GM18508 (cell line): ENCODE measurements around the gene SLC4A3.
A peak's percentile ranks its signal among the peaks of the same experiment; 100 is the strongest.
"Not testable (repeated sequence)": the region's sequence is repeated elsewhere in the genome, so short reads cannot be mapped to it uniquely, and the experiment has no call there.

Source experiments
- ATAC-seq: cut with Tn5 transposase; IDR thresholded peaks from one replicate; pipeline ENCODE4 v1.9.1; 2021; ENCODE audit warnings: moderate number of reproducible peaks; ENCODE audit not compliant: insufficient read depth, unreplicated experiment

SLC4A3 gene

GRCh38 chr2:219670386-219670785, 43.0 kb downstream of the SLC4A3 start:
- no peak for ATAC-seq

GRCh38 chr2:219671279-219671678, 43.8 kb downstream of the SLC4A3 start:
- no peak for ATAC-seq

GRCh38 chr2:219672406-219672805, 45.0 kb downstream of the SLC4A3 start:
- ATAC-seq = no peak

- ATAC-seq = no peak
Observed at GRCh38 chr2:219675221-219675620, 47.8 kb downstream of the SLC4A3 start.

- ATAC-seq = no peak
Observed at GRCh38 chr2:219676586-219676985, 49.2 kb downstream of the SLC4A3 start.

- no peak for ATAC-seq
Observed at GRCh38 chr2:219679041-219679440, 51.6 kb downstream of the SLC4A3 start.

GRCh38 chr2:219679571-219679970, 52.1 kb downstream of the SLC4A3 start:
- ATAC-seq = no peak

- ATAC-seq = no peak
Observed at GRCh38 chr2:219680958-219681693, 53.7 kb downstream of the SLC4A3 start.

- ATAC-seq = no peak
Observed at GRCh38 chr2:219681694-219682300, 54.4 kb downstream of the SLC4A3 start.

- ATAC-seq = not testable (repeated sequence)
Observed at GRCh38 chr2:219683474-219683873, 56.0 kb downstream of the SLC4A3 start.

- ATAC-seq = peak; percentile 92
Observed at GRCh38 chr2:219684721-219685689, 57.6 kb downstream of the SLC4A3 start.

- ATAC-seq = no peak
Observed at GRCh38 chr2:219687272-219687671, 59.8 kb downstream of the SLC4A3 start.

- no peak for ATAC-seq
Observed at GRCh38 chr2:219687882-219688559, 60.6 kb downstream of the SLC4A3 start.

GRCh38 chr2:219688560-219689445, 61.4 kb downstream of the SLC4A3 start:
- ATAC-seq = no peak

- ATAC-seq = no peak
Observed at GRCh38 chr2:219689676-219690628, 62.5 kb downstream of the SLC4A3 start.

GRCh38 chr2:219691571-219691970, 64.1 kb downstream of the SLC4A3 start:
- ATAC-seq = no peak
